Stimulated activated CD4-positive, alpha-beta T cell treated with anti-CD3 and anti-CD28 coated beads, Interleukin-4, amount 100 ng/mL, for 24 hours (primary cell): Measurements from ENCODE around the gene FRMPD4.
"Not testable (repeated sequence)": the region's sequence is repeated elsewhere in the genome, so short reads cannot be mapped to it uniquely, and the experiment has no call there.

ENCODE experiments used
- DNase-seq: peaks from one replicate; pipeline ENCODE4 v3.0.0-alpha.2; 2020

The FRMPD4 gene

GRCh38 chrX:12446342-12447075 lies 308.2 kb downstream of the FRMPD4 start:
- no peak for DNase-seq

- DNase-seq = no peak
These were observed 309.3 kb downstream of the FRMPD4 start for GRCh38 chrX:12447448-12448064.

GRCh38 chrX:12452268-12452667 lies 314.0 kb downstream of the FRMPD4 start:
- no peak for DNase-seq

- DNase-seq = no peak
These were observed 322.7 kb downstream of the FRMPD4 start for GRCh38 chrX:12460929-12461328.

- DNase-seq = no peak
These were observed 324.8 kb downstream of the FRMPD4 start for GRCh38 chrX:12463052-12463451.

- DNase-seq = no peak
These were observed 325.6 kb downstream of the FRMPD4 start for GRCh38 chrX:12463873-12464272.

GRCh38 chrX:12467321-12467720 lies 329.0 kb downstream of the FRMPD4 start:
- no peak for DNase-seq

GRCh38 chrX:12469296-12469695 lies 331.0 kb downstream of the FRMPD4 start:
- DNase-seq = no peak

- DNase-seq = no peak
These were observed 332.8 kb downstream of the FRMPD4 start for GRCh38 chrX:12471061-12471460.

- no peak for DNase-seq
These were observed 342.7 kb downstream of the FRMPD4 start for GRCh38 chrX:12480956-12481355.

- DNase-seq = no peak
These were observed 349.9 kb downstream of the FRMPD4 start for GRCh38 chrX:12488220-12488619.

- DNase-seq = no peak
These were observed 350.5 kb downstream of the FRMPD4 start for GRCh38 chrX:12488771-12489170.

GRCh38 chrX:12489341-12489740 lies 351.1 kb downstream of the FRMPD4 start:
- no peak for DNase-seq

GRCh38 chrX:12494400-12495138 lies 356.3 kb downstream of the FRMPD4 start:
- DNase-seq = no peak

GRCh38 chrX:12496343-12496742 lies 358.1 kb downstream of the FRMPD4 start:
- no peak for DNase-seq

GRCh38 chrX:12497832-12498591 lies 359.7 kb downstream of the FRMPD4 start:
- DNase-seq = no peak

- no peak for DNase-seq
These were observed 366.9 kb downstream of the FRMPD4 start for GRCh38 chrX:12505127-12505526.

- not testable (repeated sequence) for DNase-seq
These were observed 377.1 kb downstream of the FRMPD4 start for GRCh38 chrX:12515384-12515783.

GRCh38 chrX:12526306-12526705 lies 388.0 kb downstream of the FRMPD4 start:
- no peak for DNase-seq

GRCh38 chrX:12538096-12538495 lies 399.8 kb downstream of the FRMPD4 start:
- DNase-seq = not testable (repeated sequence)

- not testable (repeated sequence) for DNase-seq
These were observed 404.0 kb downstream of the FRMPD4 start for GRCh38 chrX:12542251-12542650.

GRCh38 chrX:12548341-12548740 lies 410.1 kb downstream of the FRMPD4 start:
- no peak for DNase-seq

GRCh38 chrX:12548746-12549145 lies 410.5 kb downstream of the FRMPD4 start:
- no peak for DNase-seq
